ENCODE data around the gene PIP4K2A.
A peak's percentile ranks its signal among the peaks of the same experiment; 100 is the strongest.
"Not testable (repeated sequence)": the region's sequence is repeated elsewhere in the genome, so short reads cannot be mapped to it uniquely, and the experiment has no call there.

The PIP4K2A gene

DNA sequence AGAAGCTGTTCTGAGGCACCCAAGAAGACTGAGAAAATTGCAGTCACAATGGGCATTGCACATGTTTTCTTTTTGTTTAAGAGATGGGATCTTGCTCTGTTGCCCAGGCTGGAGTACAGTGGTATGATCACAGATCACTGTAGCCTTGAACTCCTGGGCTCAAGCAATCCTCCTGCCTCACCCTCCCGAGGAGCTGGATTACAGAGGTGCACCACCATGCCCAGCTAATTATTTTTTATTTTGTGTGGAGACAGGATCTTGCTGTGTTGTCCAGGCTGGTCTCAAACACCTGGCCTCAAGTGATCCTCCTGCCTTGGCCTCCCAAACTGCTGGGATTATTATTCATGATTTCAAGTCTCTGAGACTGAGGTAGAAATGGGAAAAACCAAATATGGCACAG, 168.7 kb downstream of the PIP4K2A start:
- DNase-seq: no peak

DNA sequence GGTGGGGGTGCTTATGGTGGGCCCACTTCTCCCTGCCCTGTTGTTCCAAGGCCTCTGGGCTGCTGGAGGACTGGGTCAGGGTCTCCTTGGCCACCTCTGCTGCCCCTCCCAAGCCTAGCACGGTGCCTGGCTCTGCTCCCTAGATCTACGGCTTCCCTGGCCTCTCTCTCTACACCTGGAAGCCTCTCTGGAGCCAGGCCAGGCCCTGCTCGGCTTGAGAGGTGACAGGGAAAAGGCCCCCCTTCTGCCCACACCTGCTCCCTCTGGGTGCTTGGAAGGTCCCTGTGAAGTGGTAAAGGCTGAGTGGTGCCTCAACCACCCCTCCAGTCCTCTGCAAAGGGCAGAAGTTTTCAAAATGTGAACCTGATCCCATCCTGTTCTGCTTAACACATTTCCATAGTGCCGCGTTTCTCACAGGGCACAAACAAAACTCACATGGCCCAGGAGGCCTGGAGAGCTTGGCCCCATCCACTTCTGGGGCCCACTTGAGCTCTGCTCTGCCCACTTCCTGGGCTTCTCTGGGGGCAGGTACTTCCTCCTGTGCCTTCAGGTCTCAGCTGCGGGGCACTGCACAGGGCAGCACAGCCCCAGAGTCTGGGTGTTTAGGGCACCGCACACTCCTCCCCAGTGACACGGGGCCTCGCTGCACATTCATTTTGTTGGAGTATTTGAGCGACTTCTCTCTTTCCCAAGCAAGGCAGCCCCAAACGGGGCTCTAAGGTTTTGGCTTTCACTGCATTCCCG, 169.9 kb downstream of the PIP4K2A start:
- DNase-seq: no peak

DNA sequence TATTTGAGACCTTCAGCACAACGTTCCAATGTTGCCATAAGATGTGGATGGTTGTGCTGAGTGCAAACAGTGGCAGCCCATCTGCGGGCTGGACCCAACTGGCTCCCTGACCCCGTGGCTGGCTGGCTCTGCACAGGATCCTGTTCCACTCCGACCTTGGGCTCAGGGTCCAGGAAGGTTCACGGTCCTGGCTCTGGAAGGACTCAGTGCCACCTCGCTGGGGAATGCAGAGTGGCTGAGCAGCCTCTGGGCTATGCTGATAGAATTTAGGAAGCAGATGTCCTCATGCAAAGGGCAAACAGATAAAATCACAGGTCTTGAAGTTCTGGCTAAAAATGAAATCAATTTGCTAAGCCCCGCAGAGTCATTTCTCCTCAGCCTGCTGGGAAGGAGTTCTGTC, 171.6 kb downstream of the PIP4K2A start:
- no peak for DNase-seq

DNA sequence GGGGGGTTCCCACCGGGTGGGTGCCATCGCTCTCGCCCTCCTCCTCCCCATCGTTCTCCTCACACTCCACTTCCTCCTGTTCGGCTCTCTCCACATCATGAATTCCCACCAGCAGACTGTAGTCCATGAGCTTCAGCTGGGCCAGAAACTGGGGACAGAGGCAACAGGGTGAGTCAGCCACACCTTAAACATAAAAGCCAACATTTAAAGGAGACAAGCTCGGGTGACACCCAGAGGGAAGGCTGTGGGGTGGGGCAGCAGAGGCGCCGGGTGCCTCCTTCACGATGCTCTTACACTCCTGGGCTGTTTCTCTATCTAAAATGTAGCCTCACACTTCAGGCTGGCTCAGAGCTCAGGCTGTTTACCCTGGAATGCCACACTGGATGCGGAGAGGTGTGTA, 172.5 kb downstream of the PIP4K2A start:
- DNase-seq: no peak

DNA sequence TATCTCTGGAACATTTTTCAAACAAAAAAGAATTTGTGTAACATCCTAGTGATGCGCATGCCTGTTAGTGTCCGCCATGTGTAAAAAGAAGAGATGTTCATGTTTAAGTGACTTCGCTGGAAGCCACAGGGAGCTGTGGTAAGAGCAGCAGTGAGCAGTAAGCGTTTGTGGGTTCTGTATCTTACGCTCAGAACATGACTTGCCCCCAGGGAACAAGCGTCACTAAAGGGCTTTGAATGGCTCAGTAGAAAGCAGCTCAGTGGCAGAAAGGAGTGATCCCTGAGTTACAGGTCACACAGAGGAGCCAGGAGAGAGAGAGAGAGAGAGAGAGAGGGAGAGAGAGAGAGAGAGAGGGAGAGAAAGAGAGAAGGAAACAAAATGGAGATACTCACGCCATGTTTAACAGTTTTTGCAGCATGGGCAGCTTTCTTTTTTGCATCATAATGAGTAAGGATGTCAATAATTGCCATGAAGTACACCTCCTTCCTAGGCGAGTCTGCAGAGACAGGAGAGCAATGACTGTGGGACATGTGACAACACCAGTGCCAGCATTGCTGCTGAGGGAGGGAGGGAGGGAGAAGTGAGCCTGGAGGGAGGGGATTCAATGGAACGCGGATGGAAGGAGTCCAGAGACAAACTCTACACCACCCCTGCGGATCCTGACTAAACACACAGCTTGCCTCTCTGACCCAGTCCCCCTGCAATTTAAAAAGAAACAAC, 174.6 kb downstream of the PIP4K2A start:
- DNase-seq: no peak

DNA sequence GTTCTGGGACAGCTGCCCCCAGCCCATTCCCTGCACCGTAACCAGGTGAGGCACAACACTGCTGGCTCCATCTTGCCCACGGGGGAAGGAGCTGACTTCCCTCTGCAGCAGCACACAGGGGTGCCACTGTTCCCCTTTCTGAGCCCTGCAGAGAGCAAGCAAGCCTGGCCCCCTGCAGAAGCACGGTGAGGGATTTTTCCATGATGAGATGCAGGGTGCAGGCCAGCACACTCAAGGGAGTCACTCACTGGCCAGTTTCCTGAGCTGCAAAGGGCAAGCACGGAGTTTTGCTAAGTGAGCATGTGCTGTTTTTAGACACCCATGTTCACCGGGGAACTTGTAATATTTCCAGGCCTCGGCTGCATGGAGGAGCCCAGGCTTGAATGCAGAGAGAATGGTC, 176.6 kb downstream of the PIP4K2A start:
- no peak for DNase-seq

DNA sequence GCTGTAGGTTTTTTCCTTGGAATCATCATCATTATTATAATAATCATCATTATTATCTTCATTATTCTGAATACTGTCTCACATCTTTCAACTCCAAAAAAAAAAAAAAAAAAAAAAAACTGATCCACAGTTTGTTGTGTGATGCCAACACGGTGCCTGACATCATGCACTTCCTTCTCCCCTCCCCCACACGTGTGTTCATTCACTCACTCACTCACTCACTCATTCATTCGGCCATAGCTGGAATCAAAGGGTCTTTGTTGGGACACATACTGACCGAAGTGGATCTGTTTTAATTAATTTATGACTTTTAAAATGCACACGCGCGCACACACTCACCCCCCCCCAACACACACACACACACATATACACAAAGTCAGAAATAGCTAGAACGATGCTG, 177.8 kb downstream of the PIP4K2A start:
- DNase-seq: no peak

DNA sequence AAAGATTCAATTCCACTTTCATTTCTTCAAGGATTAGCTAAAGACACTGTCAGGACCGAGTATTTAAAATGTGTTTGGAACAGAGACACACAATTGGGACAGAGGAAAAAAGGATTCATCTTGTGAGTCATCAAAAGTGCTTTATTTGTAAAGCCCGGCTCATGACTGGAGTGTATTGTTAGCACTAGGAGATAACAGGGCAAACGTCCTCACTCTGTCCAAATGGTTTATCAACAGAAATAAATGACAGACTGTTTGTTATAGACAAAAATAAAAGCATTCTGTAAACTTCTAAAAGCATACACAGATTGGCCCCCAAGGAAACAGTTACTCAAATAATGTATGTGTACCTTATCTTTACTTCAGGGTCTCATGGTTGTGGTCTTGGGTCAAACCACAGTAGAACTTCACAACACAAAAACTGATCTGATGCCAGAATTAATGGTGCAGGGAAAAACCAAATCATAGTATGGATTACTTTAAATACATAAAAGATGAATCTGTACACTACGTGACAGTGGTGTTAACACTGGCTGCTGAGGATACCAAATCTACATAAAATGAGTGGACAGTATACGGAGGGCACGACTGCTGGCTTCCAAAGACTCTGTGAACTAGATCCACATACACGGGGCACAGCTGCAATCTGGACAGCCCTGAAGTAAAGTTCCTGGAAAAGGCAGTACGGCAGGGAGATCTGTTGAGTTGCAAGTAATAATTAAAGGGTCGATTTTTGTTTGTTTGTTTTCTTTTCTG, 179.4 kb downstream of the PIP4K2A start:
- DNase-seq: no peak

DNA sequence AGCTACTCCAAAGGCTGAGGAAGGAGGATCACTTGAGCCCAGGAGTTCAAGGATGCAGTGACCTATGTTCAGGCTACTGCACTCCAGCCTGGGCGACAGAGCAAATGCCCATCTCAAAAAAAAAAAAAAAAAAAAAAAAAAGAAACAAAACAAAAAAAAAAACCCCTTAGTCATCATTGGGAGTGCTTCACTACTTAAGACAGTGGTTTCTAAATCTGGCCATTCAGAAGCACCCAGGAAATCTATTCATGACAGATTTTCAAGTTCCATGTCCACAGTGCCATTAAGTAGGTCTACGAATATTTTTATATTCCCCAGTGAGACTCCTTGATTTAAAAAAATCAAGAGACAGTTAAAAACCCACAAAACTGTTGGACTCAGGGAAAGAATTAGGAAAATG, 182.9 kb downstream of the PIP4K2A start:
- DNase-seq: no peak

DNA sequence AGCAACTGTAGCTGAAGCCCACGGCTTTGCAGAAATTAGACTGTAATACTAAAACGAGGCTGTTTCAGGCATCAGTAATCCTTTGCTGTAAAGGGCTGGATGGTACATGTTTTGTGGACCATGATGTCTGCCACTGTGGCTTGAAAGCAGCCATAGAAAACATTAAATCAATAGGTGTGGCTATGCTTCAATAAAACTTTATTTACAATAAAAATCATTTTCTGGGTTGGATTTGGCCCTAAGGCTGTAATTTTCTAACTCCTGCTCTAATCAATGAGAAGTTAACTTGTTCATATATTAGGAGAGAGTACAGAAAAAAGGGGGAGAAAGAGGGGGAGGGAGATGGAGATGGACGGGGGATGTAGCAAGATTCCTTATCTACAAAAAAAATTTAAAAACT, 183.4 kb downstream of the PIP4K2A start:
- DNase-seq: no peak

DNA sequence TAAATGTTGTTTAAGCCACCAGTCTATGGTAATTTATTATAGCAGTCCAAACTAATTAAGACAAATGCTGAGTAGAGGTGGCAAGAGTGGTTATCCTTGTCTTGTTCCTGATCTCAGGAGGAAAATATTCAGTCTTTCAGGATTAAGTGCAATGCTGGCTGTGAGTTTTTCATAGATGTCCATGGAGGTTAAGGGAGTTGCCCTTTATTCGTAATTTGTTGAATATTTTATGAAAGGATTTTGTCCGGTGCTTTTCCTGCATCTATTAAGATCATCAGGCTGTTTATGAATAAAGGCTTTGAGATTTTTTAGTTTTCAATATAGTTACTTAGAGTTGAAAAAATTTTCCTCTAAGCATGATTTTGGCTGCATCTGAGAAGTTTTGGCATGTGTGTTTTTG, 186.9 kb downstream of the PIP4K2A start:
- DNase-seq: no peak

DNA sequence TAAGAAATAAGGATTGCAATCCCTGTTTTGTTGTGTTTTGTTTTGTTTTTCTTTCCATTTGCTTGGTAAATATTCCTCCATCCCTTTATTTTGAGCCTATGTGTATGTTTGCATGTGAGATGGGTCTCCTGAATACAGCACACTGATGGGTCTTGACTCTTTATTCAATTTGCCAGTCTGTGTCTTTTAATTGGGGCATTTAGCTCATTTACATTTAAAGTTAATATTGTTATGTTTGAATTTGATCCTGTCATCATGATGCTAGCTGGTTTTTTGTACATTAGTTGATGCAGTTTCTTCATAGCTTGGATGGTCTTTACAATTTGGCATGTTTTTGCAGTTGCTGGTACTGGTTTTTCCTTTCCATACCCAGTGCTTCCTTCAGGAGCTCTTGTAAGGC, 190.0 kb downstream of the PIP4K2A start:
- DNase-seq: not testable (repeated sequence)

DNA sequence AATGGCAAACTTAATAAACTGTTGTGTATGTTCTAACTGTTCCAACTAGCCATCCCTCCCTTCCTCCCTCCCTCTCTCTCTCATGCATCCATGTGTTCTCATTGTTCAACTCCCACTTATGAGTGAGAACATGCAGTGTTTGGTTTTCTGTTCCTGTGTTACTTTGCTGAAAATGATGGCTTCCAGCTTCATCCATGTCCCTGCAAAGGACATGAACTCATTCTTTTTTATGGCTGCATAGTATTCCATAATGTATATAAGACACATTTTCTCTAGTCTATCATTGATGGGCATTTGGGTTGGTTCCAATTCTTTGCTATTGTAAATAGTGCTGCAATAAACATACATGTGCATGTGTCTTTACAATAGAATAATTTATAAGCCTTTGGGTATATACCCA, 193.7 kb downstream of the PIP4K2A start:
- not testable (repeated sequence) for DNase-seq

DNA sequence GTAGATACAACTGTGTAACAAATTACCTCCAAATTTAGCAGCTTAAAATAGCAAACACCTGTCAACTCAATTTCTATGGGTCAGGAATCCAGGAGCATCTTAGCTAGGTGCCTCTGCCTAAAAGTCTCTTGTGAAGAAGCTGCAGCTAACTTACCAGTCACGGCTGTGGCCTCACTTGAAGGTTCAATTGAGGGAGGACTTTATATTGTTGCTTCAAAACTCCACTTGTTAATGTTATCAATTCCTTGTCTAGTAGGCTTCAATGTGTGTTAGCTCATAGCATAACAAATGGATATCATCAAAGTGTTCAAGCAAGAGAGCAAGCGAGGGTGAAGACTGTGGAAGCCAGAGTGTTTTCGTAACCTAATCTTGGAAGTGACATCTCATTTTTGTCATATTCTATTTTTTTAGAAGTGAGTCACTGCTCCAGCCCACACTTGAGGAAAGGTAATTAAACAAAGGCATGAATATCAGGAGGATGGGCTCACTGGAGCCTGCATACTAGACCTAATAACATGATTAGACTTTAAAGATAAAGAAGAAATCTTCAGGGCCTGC, 196.1 kb downstream of the PIP4K2A start:
- DNase-seq: no peak

DNA sequence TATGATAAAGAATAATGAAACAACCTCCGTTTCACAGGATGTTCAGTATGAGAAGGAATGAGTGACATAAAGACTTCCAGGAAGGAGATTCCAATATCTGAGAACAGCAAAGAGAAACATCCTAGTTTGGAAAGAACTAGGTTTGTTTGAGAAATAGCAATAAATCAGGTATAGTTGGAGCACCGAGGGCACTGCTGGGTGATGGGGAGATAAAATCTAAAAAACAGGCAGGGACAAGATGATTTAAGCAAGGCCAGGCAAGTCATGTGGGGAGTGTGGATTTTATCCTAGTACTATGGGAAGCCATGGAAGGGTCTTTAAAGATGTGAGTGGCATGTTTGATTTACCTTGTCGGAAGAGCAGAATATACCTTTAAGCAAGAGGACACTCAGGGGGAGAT, 199.4 kb downstream of the PIP4K2A start:
- no peak for DNase-seq

DNA sequence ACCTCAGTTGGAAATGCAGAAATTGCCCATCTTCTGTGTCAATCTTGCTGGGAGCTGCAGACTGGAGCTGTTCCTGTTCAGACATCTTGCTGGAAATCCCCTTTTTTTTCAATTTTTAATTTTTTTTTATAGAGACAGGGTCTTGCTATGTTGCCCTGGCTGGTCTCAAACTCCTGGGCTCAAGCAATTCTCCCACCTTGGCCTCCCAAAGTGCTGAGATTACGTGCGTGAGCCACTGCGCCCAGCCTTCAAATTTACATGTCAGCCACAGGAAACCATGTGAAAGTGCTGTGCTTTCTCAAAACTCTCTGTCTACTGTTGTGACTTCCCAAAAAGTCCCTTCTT, 200.0 kb downstream of the PIP4K2A start:
- not testable (repeated sequence) for DNase-seq

DNA sequence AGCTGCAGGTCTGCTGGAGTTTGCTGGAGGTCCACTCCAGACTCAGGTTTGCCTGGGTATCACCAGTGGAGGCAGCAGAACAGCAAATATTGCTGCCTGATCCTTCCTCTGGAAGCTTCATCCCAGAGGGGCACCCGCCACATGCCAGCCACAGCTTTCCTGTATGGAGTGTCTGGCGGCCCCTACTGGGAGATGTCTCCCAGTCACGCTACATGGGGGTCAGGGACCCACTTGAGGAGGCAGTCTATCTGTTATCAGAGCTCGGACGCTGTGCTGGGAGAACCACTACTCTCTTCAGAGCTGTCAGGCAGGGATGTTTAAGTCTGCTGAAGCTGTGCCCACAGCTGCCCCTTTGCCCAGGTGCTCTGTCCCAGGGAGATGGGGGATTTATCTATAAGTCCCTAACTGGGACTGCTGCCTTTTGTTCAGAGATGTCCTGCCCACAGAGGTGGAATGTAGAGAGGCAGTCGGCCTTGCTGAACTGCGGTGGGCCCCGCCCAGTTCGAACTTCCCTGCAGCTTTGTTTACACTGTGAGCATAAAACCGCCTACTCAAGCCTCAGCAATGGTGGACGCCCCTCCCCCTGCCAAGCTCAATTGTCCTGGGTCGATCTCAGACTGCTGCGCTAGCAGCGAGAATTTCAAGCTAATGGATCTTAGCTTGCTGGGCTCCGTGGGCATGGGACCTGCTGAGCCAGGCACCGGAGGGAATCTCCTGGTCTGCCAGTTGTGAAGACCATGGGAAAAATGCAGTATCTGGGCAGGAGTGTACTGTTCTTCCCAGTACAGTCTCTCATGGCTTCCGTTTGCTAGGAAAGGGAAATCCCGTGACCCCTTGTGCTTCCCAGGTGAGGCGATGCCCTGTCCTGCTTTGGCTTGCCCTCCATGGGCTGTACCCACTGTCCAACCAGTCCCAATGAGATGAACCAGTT, 200.6 kb downstream of the PIP4K2A start:
- DNase-seq: not testable (repeated sequence)

DNA sequence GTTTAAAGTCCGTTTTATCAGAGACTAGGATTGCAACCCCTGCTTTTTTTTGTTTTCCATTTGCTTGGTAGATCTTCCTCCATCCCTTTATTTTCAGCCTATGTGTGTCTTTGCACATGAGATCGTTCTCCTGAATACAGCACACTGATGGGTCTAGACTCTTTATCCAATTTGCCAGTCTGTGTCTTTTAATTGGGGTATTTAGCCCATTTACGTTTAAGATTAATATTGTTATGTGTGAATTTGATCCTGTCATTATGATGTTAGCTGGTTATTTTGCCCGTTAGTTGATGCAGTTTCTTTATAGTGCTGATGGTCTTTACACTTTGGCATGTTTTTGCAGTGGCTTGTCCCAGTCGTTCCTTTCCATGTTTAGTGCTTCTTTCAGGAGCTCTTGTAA, 202.4 kb downstream of the PIP4K2A start:
- DNase-seq: not testable (repeated sequence)

DNA sequence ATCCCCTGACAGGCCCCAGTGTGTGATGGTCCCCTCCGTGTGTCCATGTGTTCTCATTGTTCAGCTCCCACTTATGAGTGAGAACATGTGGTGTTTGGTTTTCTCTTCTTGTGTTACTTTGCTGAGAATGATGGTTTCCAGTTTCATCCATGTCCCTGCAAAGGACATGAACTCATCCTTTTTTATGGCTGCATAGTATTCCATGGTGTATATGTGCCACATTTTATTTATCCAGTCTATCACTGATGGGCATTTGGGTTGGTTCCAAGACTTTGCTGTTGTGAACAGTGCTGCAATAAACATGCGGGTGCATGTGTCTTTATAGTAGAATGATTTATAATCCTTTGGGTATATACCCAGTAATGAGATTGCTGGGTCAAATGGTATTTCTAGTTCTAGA, 206.2 kb downstream of the PIP4K2A start:
- DNase-seq: not testable (repeated sequence)

DNA sequence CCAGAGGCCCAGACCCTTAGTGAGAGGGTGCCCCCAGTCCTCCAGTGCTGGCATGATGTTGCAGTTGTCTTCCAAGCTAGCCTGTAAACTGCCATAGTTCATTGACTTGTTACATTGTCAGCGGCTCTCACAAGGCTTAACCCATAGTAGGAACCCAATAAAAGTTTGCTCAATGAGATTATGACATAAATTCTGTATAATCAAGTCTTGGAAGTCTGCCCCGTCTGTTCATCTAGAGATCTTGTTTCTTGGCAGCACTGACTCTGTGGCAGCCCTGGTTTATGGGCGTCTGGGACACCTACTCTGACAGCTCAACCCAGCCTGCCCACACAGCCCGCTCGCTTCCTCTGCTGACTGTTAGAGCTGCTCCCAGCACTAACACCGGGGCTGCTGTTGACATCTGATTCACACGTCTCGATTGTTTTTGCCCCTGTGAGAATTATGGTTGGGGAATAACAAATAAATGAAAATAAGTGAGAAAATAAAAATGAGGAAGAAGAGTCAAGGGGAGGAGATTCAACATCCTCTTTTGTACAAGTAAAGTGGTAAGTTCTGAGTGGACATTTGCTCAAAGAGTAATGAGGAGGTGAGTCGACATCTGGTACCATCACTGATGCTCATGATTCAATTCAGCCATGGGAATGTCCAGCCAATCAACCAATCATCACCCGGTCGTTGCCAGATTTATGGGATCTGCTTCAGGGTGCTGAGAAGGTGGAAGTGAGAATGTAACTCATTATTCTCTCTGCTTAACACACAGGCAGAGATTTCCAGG, 208.3 kb downstream of the PIP4K2A start:
- peak; percentile 71 for DNase-seq

DNA sequence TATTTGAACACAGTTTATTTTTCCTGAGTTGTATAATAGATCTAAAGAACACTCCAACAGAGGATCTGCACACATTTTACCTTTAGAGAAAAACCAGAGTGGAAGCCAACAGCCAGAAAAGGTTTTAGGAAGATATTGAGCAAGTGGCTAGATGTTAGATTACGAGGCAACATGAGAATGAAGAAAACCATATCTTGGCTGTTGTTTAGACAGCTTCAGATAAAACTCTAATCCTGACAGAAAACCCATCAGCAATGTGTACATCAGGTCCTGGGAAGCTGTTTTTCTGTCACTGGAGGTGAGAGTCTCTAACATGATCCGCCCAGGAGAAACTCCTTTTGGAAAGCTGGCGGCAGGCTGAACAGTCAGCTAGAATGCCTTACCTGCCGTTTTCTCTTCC, 209.6 kb downstream of the PIP4K2A start:
- DNase-seq: no peak
